ENCODE results near the gene TLX1.

TLX1 gene

DNA sequence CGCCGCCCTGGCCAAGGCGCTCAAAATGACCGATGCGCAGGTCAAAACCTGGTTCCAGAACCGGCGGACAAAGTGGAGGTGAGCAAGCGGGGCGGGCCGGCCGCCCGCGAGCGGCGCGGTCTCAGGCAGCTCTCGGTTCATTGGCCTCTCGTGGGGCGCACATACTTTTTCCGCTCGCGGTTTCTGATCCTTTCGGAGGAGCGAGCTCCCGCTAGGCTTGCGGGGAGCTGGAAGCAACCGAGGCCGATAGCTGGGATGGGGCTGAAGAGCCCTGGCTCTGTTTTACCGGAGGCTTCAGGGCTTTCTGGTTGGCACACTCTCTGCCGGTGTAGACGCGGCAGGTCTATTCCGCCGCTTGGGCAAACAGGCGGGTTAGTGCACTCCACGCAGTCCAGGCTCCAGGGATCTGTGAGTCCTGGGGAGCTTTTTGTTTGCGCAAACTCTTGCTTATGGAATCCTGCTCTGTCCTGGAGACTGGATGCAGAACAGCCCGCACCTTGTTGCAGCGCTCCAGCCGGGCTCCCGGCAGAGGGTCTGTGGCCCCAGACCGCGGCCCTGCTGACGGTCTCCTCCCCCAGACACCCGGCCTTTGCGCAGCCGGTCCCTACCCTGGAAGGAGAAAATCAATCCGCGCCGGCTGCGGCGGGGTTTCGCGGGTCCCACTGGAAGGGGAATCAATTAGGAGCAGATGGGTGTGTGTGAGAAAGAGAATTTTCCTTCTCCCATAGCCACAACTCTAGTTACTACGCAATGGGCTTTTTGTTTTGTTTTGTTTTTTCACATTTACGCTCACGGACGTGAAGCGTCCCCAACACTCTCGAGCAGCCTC lies 3.4 kb downstream of the TLX1 start:
- DNase-seq, result no peak

DNA sequence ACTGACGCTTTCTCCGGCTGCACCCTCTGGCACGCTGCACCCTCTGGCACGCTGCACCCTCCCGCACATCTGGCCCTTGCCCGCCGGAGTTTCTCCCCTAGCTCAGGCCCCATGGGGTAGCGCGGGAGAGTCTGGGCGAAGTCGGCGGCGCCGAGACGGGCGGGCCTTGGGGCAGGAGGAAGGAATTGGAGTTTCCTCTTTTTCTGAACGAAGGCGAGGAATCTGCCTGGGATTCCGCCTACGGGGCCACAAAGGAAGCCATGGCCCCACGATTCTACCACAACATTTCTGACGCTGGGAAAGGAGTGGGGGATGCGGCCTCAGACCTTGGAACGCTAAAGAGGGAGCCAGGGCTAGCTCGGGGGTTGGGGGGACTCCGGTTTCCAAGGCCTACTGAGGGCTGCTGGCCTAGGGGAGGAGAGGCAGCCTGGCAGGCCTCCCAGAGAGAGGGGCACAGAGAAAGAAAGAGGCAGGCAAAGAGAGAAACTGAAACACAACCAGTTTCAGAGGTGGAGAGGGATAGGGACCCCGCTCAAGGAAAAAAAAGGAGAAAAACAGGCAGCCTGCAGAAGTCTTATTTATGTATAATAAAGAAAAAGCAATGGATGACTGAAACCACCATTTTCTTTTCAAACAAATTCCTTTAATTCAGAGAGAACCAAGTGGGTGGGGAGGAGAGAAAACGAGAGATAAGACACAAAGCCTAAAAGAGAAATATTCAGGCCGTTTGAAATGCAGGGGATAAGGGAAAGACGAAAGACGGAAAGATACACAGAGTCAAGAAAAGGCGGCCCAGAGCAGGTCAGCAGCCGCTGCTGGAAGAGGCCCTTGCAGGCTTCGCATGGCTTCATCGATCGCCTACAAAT lies 4.3 kb downstream of the TLX1 start:
- no peak for DNase-seq

GRCh38 chr10:101136007-101136707 lies 5.1 kb downstream of the TLX1 start:
- DNase-seq, result no peak

DNA sequence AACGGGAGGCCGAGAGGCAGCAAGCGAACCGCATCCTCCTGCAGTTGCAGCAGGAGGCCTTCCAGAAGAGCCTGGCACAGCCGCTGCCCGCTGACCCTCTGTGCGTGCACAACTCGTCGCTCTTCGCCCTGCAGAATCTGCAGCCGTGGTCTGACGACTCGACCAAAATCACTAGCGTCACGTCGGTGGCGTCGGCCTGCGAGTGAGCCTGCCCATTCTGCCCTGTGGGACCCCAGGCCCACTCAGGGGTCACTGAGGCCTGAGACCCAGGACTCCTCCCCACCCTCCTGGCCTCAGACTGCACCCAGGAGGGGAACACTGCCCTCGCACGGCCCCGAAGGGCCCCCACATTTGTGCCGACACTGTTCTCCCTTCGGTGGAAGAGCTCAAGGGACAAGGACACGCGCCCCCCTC lies 5.6 kb downstream of the TLX1 start:
- DNase-seq, result no peak

GRCh38 chr10:101137271-101137670 lies 6.2 kb downstream of the TLX1 start:
- DNase-seq, result no peak

DNA sequence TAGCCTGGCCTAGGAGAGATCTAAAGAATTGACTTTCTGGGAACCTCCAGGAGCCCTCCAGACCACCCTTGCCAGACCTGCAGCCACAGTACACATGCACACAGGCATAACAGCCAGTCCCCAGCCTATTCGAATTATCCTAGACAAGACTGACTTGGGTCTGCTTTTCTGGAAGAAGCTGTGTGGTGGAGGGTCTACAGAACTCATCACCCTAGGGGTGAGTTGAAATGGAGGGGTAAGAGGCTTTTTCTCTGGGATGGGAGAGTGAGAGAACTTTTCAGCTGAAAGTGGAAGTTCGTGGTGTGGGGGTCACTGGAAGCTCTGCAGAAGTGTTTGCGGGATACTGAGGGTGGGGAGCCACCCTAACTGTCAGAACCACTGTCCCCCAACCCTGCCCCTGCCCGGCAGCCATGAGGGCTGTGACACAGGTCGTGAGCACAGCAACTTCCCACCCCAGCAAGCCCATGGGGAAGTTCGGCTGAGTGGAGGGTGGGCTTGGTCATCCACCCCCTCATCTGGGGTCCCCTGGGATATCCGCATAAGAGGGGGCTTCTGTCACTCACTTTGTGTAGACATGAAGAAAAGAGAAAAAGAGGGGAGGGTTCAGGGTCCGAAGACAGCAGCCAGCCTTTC lies 7.8 kb downstream of the TLX1 start:
- DNase-seq, result no peak

- no peak for DNase-seq
Measured at GRCh38 chr10:101139421-101139911, 8.4 kb downstream of the TLX1 start.

- no peak for DNase-seq
Measured at GRCh38 chr10:101140084-101140949, 9.2 kb downstream of the TLX1 start.

DNA sequence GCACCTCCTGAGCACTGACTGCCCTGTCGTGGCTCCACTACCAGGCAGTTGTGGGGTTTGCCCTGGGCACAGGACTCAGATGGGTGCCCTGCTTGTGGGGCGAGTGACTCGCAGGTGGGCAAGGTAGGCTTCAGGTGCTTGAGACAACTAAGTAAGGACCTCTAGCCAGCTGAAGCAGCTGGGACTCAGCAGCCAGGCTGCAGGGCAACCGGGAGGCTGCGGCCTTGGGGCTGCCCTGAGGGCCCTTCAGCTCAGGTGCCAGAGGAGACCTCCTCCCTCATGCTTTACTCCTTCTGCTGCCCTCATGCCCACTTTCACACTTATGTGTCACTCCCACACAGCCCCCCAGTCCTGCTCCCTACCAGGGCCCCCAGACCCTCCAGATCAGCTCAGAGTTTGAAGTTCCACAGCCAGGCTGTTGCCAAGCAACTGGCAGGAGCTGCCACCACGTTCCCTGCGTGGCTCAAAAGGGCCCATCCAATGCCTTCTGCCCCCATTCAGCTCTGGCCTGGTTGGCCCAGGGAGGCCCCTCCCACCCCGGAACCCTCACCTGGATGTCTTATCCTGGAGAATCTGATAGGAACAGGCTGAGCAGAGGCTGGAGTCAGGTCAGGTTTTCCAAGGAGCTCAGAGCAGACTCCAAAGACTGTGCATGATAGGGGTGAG lies 10.0 kb downstream of the TLX1 start:
- DNase-seq, result no peak

GRCh38 chr10:101141616-101142532 lies 10.8 kb downstream of the TLX1 start:
- DNase-seq, result no peak

GRCh38 chr10:101142533-101143344 lies 11.6 kb downstream of the TLX1 start:
- DNase-seq, result no peak

DNA sequence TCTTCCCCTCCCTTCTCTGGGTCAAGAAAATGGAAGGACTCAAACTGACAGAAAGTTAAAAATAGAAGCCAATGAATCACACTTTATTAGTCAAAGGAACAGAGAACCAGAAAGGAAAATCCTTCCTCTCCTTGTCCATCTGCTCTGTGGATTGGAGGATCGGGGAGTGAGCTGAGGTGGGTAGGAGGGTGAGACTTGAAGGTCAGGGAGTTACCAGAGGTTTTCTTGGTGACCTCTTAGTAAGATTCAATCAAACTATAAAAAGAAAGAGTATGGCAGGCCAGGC lies 12.2 kb downstream of the TLX1 start:
- no peak for DNase-seq

DNA sequence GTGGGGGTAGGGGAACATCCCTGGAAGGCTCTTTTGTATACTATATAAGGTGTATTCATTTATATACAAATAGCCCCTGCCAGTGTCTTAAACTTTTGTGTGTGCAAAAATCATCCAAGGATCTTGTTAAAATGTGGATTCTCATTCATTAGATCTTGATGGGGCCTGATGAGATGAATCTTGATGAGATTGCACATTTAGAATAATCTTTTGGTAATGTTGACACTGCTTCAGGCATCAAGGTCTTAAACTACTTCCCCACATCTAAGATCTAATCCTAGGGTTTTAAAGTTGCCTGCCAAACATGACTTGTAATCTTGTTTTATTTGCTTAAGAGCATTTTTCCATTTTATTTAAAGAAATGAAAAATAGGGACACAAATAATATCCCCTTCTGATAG lies 13.0 kb downstream of the TLX1 start:
- DNase-seq, result no peak

DNA sequence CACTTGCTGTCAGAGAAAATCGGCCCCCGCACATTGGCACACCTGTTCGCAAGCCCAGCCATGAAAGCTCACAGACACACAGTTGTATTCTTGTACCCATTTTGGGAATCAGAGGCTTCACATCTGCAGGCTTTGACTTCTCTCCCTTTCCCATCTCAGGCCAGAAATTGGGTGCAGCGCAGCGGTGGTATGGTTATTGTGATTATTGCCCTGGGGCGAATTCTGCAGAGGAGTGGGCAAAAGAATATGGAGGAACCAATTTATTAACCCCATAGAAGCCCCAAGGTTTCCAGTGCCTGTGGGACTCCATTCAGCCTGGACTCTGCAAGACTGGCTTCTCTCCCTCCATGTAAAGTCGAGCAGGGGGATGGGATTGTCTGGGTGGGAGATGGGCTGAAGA lies 14.0 kb downstream of the TLX1 start:
- no peak for DNase-seq

- no peak for DNase-seq
Measured at GRCh38 chr10:101145750-101146391, 14.8 kb downstream of the TLX1 start.

DNA sequence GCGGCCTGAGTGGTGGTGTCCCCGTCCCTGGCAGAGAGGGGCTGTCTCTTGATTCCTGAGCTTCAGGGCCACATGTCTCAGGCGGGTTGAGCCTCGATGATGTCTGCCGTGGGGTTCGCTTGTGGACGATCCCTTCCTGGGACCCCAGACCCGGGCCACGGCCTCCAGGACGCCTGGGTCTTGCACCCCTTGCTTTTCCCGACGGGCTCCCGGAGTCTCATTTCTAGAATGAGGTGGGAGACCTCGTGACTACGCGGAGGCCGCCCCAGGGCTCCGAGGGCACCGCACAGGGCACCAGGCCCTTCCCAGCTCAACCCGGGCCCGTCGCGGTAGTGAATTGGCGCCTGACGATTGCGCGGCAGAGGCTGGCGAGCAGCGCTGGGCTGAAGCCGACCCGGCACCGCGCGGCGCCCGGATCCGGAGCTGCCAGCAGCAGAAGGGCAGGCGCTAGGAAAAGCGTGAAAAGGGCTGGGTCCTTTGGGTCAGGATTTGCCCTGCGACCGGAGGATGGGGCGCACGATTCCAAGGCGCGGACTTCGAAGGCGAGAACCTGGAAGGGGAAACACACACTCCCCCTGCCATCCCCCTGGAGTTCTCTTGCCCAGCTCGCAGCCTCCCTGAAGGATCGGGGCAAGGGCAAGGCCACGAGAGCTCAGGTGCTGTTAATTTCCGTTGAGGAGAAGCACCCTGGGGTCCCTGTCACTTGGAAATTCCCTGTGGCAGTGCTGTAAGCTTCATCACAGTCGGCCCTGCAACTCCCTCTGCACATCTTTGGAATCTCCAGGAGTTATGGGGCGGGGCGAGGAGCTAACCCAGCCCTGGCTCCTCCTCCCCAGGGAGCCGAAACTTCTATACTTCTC lies 15.5 kb downstream of the TLX1 start:
- DNase-seq, result no peak

DNA sequence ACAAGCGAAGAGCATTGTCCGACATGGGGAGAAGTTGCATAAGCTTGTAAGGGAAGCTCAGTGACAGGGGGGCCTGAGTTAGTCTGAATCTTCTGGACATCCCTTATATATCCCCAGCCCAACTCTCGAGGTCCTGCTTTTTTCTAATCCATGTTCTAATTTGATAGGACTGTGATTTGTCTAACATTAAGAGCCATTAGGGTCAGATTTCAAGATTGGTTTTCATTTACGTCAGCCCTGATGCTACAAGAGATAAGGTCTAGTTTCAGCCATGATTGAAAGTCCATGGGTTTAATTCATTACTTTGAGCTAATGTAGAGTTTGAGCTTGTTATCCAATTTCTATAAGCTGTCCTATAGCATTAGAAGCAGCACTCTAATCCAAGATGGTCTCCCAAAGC lies 20.3 kb downstream of the TLX1 start:
- no peak for DNase-seq

DNA sequence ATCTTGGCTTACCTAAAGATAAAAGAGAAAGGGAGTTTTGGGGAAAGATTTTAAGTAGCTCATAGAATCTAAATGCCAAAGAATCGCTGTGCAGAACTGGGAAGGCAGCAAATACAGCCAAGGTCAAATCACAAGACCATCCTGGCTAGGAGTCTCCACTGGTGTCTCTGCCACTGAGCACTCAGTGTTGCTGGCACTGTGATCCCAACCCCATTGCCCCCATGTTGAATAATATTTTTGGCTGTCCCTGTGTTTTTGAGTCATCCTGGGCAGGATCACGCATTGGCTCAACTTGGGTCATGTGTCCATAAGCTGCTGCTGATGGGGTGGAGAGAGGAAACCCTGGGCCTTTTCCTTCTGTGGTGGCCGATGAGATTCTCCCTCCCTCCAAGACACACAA lies 21.2 kb downstream of the TLX1 start:
- no peak for DNase-seq

Measured in NCI-H524 treated with DMSO at 0.1 percent for 48 hours (cell line).